HG03521 (cell line): ENCODE results near the gene ITGA8.
"Not testable (repeated sequence)": the region's sequence is repeated elsewhere in the genome, so short reads cannot be mapped to it uniquely, and the experiment has no call there.

Experiments used
- ATAC-seq: cut with Tn5 transposase; IDR thresholded peaks from one replicate; pipeline ENCODE4 v1.9.1; 2021; ENCODE audit warnings: mild to moderate bottlenecking, moderate library complexity; ENCODE audit not compliant: unreplicated experiment

Gene ITGA8

DNA sequence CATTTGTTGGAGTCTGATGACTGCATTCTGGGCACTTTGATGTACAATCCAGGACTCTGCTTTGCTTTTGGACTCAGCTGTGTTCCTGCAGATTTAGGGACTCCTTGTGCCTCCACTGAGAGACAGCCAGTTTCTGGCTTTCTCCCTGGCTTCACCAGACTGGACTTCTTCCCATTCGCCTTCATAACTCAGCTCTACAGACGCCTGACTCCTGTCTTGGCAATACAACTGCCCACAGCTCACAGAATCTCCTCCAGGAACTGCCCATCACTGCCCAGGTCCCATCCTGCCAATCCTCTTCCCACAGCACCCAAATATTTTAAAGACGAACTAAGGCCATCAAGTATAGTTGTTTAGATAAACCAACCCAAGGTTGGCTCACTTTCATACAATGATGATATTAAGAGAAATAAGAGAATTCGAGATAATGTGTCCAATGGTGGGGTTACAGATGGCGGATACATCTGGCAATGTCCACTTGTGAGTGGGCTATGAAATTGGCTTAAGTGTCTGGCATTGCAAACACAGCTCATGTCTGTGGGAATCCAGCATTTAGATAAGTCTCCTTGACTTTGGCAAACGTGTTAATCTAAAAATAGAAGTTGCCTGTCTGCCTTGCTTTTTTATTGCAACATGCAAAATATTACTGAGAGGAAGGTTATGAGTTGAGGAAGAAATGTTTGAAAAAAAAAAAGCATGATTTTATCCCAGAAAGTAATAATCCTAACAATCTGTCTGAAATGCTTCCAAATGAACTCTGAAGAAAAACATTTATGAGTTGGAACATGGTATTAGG lies 95.1 kb downstream of the ITGA8 start:
- ATAC-seq: no peak

GRCh38 chr10:15620836-15621515 lies 98.7 kb downstream of the ITGA8 start:
- no peak for ATAC-seq

- ATAC-seq: no peak
Observed at GRCh38 chr10:15620337-15620736, 99.4 kb downstream of the ITGA8 start.

DNA sequence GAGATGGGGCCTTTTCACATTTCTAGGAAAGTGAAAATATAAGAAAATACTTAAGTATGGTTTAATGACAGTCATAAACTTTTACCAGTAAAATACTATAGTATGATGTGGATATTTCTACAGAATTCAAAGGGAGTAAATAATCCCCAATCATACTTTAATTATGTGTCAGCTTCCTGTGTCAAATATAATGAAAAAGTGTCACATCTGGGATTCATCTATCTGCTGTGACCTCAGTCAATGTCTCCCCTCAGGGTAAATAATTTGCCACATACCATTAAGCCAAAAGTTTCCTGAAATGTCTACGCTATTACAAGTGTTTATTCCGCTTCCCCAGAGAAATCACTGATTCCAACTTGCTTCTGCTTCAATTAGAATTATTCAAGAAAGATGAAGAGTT lies 110.5 kb downstream of the ITGA8 start:
- ATAC-seq: no peak

DNA sequence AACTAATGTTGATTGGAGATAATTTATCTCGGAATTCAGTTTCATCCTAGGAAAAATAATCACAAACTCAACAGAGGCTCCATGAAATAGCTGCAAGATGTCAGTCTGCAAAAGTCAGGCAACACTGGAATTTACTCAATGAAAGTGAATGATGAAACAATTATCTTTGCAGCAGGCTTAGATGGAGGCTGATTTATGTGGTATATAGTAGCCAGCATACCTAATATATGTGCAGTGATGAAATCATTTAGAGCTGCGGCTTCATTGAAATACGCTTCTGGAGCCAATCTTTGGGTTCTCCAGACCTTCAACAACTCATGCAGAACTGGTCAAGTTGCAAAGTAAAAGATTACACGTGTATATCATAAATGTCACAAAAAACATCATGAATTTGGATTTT lies 113.3 kb downstream of the ITGA8 start:
- ATAC-seq: no peak

DNA sequence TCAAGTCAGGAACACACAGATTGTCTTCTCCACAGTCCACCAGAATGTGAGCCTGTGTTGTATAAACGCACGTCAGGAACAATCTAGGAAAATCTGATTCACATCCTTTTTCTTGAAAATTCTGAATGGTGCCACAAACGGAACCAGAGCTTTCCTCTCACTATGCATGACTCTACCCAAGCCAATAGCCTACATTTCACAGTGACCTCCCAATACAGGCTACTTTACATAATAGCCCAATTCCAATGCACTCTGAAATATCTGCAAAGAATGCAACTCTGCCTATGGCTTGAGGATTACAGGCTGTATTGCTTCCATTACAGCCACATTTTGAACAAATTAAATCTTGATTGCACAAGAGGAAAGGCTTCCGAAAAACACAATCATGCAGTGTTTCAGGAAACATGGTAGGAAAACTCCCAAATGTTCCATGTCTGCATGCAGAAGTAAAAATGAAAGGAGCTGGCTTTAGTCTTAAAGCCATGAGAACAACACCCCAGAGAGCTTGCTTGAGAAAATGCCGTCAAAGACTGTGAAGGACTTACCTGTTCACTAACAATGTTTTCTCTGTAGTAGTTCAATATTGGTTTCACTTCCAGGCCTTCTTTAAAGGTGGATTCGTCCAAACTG lies 113.9 kb downstream of the ITGA8 start:
- ATAC-seq: no peak

DNA sequence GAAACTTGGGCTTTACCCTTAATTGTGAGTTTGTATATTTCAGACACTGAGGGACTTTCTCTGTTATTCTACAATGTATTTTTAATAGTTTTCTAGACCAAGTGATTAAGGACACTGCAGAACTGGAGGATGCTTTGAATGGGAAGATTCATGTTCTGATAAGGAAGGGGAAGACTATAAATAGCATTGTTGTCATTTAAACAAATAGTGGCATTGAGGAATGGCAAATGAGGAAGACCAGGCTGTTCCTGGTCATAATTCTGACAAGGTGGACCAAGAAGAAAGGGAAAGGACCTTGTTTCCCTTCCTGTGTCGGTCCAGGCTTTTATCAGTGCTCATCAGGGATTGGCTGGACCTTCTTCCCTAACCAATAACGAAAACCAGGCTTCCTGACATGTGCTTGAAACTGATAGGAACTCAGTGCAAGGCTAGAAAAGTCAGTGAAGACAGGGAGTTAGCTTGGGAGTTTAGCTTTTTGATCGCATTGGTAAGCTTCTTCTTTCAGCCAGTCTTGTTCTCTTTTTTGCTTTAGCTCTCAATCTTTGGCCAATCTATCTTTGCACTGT lies 116.2 kb downstream of the ITGA8 start:
- no peak for ATAC-seq

DNA sequence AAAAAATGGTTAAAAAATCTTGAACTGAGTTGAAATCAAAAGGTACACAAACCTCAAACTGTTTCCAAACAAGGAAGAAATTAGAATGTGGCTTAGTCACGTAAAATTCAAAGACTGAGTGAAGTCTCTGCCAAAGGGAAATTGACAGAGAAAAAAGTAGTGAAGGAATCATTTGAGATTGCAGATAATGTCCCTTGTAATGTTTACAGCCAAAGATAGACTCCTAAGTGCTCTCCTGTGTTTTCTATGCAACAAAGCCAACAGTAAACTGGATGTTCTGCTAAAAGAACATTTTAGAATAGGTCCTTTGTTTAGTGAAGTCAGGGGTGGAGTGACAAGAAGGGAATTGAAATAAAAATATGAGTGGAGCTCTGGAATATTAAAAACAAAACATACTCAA lies 117.9 kb downstream of the ITGA8 start:
- no peak for ATAC-seq

GRCh38 chr10:15595260-15595659 lies 124.5 kb downstream of the ITGA8 start:
- no peak for ATAC-seq

DNA sequence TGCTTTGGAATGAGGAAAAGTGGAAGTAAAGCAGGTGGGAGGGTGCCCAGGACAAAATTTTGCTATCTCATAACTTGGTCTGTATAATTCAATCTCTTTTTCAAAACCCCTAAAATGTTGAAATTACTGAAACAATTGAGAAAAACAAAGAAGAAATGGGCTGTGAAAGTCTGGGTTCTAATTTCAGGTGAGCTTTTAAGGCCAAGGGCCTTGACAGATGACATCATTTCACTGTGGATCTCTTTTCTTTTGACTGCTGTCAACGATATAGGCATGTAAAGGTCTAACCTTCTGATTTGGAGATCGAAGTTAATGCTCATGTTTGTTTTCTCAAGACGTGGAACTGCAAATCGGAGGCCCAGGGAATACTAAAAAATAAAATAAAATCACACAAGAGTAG lies 127.8 kb downstream of the ITGA8 start:
- ATAC-seq: no peak

GRCh38 chr10:15591431-15591830 lies 128.3 kb downstream of the ITGA8 start:
- no peak for ATAC-seq

GRCh38 chr10:15588635-15589508 lies 130.8 kb downstream of the ITGA8 start:
- ATAC-seq: no peak

- no peak for ATAC-seq
Observed at GRCh38 chr10:15588151-15588550, 131.6 kb downstream of the ITGA8 start.

GRCh38 chr10:15587271-15587670 lies 132.5 kb downstream of the ITGA8 start:
- no peak for ATAC-seq

- ATAC-seq: no peak
Observed at GRCh38 chr10:15585303-15585715, 134.4 kb downstream of the ITGA8 start.

GRCh38 chr10:15582972-15583371 lies 136.8 kb downstream of the ITGA8 start:
- not testable (repeated sequence) for ATAC-seq

- ATAC-seq: no peak
Observed at GRCh38 chr10:15579605-15580004, 140.1 kb downstream of the ITGA8 start.

- ATAC-seq: no peak
Observed at GRCh38 chr10:15572531-15573045, 147.1 kb downstream of the ITGA8 start.

GRCh38 chr10:15571575-15571974 lies 148.1 kb downstream of the ITGA8 start:
- ATAC-seq: no peak

DNA sequence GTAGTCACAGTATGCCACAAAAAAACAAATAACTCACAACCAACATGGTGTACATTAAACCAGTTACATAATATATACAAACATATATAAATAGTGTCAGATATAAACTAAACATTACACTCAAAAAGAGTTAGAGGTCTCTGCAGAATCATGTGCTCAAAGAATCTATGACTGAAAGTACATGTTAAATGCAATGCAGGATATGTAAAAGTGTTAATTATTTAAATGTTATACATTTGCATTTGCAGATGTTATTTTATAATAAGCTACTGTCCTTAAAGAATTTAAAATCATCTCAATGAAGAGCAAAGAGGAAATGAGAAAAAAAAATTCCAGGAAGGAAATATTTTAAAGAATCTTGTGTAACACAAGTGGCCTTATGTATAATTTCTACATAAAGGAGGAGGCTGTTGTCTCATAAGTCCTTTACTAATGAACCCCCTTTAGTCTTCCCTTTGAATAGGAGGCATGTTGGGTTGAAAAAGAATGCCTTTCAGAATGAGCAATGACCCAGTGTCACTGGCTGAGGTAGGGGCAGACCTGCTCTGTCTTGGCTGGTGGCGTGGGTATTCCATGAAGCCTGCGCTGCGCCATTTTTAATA lies 148.9 kb downstream of the ITGA8 start:
- no peak for ATAC-seq
